Stimulated activated naive CD8-positive, alpha-beta T cell treated with anti-CD3 and anti-CD28 coated beads, Interleukin-15, Interleukin-2, amounts not matched to agents 100 ng/mL and 50 ng/mL, for 24 hours (primary cell): Measurements from ENCODE around the gene DENND4C.
"Not testable (repeated sequence)": the region's sequence is repeated elsewhere in the genome, so short reads cannot be mapped to it uniquely, and the experiment has no call there.

Experiments used
- H3K27ac Mint-ChIP-seq: one replicate; pipeline ENCODE4 v1.8.0; 2021; ENCODE audit warnings: mild to moderate bottlenecking, mixed read lengths
- H3K27me3 Mint-ChIP-seq: one replicate; pipeline ENCODE4 v1.8.0; 2021; ENCODE audit warnings: mixed read lengths
- H3K36me3 Mint-ChIP-seq: one replicate; pipeline ENCODE4 v1.8.0; 2021; ENCODE audit warnings: low read depth, mixed read lengths
- H3K4me1 Mint-ChIP-seq: one replicate; pipeline ENCODE4 v1.8.0; 2021; ENCODE audit warnings: low read depth, mixed read lengths
- H3K4me3 Mint-ChIP-seq: one replicate; pipeline ENCODE4 v1.8.0; 2021; ENCODE audit warnings: mild to moderate bottlenecking, mixed read lengths
- H3K9me3 Mint-ChIP-seq: one replicate; pipeline ENCODE4 v1.8.0; 2021; ENCODE audit warnings: mixed read lengths

DENND4C gene

DNA sequence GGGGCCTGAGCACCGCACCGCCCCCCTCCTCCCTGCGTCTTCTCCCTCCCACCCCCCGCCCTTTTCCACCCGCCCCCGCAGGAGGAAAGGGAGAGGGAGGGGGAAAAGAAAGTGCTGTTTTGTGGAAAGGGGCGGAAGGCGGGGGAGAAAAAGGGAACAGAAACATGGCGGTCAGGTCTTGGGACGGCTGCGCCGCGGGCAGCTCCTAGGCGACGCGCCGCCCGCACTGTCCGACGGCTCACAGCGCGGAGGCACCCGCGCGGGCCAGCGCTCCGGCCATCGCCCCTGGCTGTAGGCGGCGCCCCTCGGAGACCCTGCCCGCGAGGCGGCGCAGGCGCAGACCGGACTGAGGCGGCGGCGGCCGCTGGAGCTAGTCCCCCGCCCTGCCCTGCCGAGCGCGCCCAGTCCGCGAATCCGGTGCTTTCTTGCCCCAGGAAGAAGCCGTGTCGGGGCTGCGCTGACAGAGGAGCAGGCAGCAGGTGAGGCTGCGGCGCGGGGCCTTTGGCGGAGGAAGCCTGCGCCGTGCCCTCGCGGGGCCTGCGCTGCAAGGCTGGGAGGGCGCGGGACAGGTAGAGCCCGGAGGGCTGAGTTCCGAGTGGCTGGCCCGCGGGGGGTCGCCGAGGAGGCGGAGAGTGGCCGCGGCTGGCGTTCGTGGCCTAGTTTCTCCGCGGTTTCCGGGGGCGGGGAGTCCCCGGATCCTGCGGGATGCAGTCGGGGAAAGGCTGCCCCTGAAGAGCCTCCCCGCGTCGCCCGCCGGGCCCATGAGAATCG is at the start of gene DENND4C:
TSS of gene DENND4C (plus strand) at position 339 of the 771 bp plus-strand sequence. CDS start 45,482 bp downstream, outside the sequence.
- Mint-ChIP-seq H3K4me1 (peaks cover 17% of the 10 kb centered on the region), H3K27me3 (no peaks in the 10 kb centered on the region), H3K36me3 (no peaks in the 10 kb centered on the region), H3K27ac (no peak within 1 kb of the TSS), H3K9me3 (no peaks in the 10 kb centered on the region), H3K4me3 (no peak within 1 kb of the TSS)

DNA sequence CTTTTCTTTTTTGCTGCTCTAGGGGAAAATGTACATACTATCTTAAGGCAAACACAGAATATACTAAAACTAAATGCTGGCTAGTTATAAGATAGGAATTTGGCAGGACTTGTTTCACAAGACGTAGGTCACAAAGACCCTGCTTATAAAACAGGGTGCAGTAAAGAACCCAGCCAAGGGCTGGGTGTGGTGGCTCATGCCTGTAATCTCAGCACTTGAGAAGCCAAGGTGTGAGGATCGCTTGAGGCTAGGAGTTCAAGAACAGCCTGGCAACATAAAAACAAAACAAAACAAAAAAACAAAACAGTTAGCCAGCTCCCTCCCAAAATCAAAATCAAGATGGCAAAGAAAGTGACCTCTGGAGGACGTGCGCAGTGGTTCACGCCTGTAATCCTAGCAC is 49.5 kb upstream of the DENND4C start:
- Mint-ChIP-seq H3K27me3 (no peaks in the 10 kb centered on the region), H3K9me3 (no peaks in the 10 kb centered on the region), H3K27ac (no peak overlapping the region)

DNA sequence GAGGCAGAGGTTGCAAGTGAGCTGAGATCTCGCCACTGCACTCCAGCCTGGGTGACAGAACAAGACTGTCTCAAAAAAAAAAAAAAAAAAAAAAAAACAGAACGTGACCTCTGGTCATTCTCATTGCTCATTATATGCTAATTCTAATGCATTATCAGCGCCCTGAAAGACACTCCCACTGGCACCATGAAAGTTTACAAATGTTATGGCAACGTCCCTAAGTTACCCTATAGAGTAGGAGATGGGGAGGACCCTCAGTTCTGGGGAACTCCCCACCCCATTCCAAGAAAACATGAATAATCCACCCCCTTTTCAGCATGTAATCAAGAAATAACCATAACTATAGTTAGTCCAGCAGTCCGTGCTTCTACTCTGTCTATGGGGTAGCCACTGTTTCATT is 48.9 kb upstream of the DENND4C start:
- H3K4me3 Mint-ChIP-seq = no peak overlapping the region
- no peaks in the 10 kb centered on the region for H3K9me3 Mint-ChIP-seq
- peak overlapping the region; percentile 58 for H3K27ac Mint-ChIP-seq
- H3K4me1 Mint-ChIP-seq = peaks cover 49% of the 10 kb centered on the region
- no peaks in the 10 kb centered on the region for H3K27me3 Mint-ChIP-seq
- H3K36me3 Mint-ChIP-seq = no peaks in the 10 kb centered on the region

More for the DNA sequence above, 49.5 kb upstream of the DENND4C start:
- H3K4me3 Mint-ChIP-seq = no peak overlapping the region
- H3K4me1 Mint-ChIP-seq = peaks cover 45% of the 10 kb centered on the region
- H3K36me3 Mint-ChIP-seq = no peaks in the 10 kb centered on the region

DNA sequence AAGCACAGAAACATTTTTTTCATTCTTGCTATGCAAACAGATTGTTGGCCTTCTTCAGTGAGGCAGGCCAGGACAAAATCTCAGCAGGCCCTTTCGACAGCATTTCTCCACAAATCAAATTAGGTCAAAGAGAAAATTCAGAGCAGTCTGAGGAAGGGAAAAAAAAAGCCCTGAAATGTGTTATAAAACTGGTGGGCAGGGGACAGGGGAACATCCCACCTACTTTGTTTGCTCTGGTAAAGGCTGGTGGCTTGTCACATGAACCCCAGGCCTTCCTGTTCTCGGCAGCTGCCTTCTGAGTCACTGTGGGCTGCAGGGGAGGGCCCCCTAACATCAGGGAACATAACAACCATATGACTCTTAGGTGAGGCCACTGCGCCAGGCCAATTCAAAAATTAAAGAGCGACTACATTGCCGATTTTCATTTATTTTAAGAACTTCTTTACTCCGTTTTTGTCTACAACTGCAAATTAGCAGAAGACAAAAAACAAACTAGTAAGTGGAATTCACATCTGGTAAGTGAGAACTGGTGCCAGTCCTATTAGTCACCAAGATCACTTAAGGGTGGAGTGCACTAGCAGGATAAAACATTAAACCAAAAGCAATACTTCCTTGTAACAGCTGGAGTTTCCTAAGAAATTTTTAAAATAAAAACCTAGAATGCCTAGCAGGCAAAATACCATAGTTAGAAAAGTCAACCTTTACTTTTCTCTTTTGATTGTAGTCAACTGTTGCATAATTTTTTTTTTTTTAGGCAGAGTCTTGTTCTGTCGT is 46.2 kb upstream of the DENND4C start:
- Mint-ChIP-seq H3K4me3 (peak overlapping the region; percentile 75), H3K27ac (peak overlapping the region; percentile 84), H3K27me3 (no peaks in the 10 kb centered on the region), H3K36me3 (no peaks in the 10 kb centered on the region), H3K9me3 (no peaks in the 10 kb centered on the region), H3K4me1 (peaks cover 49% of the 10 kb centered on the region)

DNA sequence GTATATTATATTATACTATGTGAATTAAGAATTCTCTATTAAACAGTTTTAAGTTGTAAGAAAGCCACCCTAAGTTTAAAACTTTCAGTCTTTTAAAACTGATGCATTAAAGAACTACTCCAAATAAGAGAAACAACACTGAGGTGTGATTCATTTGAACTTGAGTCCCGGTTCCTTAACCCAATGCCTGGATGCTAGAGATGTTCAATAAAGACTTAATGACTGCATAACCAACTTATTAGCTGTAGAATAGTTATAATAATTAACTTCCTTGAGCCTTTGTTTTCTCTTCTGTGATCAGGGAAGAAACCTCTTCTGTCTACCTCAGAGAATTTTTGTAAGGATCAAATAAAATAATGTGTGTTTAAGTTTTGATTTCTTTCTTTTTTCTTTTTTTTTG is 45.3 kb upstream of the DENND4C start:
- Mint-ChIP-seq H3K27ac (no peak overlapping the region), H3K9me3 (no peaks in the 10 kb centered on the region), H3K36me3 (no peaks in the 10 kb centered on the region), H3K4me1 (peaks cover 49% of the 10 kb centered on the region), H3K4me3 (no peak overlapping the region), H3K27me3 (no peaks in the 10 kb centered on the region)

DNA sequence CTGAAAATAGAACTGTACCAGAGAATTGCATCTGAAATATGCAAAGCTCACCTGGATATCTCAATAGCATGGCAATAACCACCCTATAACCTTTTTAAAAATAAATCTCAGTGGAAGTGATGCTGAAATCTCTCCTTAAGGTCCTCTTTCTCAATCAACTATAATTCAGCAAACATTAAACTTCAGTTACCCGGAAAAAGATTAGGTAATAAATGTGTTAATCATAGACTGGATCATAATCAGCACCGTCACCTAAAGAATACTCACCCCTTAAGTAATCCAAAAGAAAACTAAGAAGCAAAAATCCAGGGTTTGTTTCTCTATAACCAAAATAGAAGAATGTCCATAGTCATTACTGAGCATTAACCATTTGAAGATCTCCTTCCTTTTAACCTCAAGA is 44.3 kb upstream of the DENND4C start:
- no peaks in the 10 kb centered on the region for H3K9me3 Mint-ChIP-seq
- no peak overlapping the region for H3K27ac Mint-ChIP-seq
- H3K36me3 Mint-ChIP-seq = no peaks in the 10 kb centered on the region
- H3K4me3 Mint-ChIP-seq = no peak overlapping the region
- H3K27me3 Mint-ChIP-seq = no peaks in the 10 kb centered on the region
- H3K4me1 Mint-ChIP-seq = peaks cover 45% of the 10 kb centered on the region

DNA sequence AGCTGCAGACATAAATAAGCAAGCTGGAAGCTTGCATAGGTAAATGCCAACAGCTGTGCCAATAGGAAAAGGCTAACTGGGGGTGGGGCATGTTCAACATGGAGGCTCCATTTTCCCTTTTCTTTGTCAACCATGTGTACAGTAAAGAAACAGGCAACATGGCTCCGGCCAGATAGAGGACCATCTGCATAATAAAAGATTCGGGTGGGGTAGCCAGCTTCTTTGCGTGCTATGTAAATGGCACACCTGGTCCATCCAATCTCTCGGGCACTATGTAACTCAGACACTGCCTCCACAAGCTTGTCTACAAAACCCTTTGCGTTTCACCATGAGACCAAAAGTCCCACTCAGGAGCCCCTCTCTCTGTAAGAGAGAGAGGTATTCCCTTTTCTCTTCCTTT is 41.7 kb upstream of the DENND4C start:
- Mint-ChIP-seq H3K4me1 (peaks cover 25% of the 10 kb centered on the region), H3K36me3 (no peaks in the 10 kb centered on the region), H3K9me3 (no peaks in the 10 kb centered on the region)

DNA sequence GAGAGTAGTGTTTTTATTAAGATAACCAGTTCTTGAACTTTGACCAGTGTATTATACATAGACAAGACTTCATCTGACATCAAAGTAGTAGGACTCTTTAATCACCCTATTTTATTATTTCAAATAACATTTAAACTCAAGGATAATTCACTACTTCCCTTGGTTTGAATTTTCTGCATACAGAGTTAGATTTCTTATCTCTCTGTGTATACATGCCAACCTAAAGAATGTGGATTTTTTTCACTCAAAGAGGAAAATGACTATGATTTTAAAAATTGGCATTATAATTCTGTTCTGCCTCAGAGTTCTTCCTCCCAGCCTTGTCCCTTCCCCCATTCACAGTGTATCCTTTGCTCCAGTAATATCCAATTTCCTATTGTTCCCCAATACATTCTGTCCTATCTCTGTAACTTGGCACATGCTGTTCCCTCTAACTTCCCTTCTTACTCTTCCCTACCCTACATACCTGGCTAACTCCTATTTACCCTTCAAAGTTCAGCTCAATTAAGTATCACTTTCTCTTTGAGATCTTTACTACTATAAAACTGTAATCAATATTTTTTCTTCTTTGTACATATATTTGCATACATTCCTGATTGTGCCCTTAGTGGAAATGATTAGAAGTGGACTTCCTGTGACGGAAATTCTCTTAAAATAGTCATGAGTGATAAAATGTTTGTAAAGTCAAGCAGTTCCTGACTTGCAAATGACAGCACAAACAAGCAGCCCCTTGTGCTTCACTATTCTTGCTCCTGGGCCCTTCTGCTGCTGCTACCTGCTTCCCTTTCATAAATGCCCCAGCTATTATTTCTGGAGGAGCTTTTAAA is 38.1 kb upstream of the DENND4C start:
- Mint-ChIP-seq H3K9me3 (no peaks in the 10 kb centered on the region), H3K36me3 (no peaks in the 10 kb centered on the region), H3K27me3 (peaks cover 4% of the 10 kb centered on the region), H3K27ac (no peak overlapping the region), H3K4me1 (peaks cover 4% of the 10 kb centered on the region), H3K4me3 (no peak overlapping the region)

More for the DNA sequence above, 41.7 kb upstream of the DENND4C start:
- Mint-ChIP-seq H3K27me3 (peaks cover 3% of the 10 kb centered on the region), H3K27ac (no peak overlapping the region), H3K4me3 (no peak overlapping the region)

DNA sequence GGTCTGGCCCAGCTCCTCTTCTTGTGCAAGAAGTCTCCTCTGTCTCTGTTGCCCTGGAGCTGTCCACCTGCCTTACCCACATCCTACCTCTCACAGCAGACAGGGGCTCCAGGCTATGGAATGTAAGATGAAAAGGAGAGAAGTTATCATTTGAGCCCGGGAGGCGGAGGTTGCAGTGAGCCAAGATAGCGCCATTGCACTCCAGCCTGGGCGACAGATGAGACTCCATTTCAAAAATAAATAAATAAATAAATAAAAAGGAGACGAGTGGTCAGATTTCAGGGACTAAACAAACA is 37.5 kb upstream of the DENND4C start:
- H3K27me3 Mint-ChIP-seq = peaks cover 4% of the 10 kb centered on the region
- H3K4me3 Mint-ChIP-seq = no peak overlapping the region
- no peaks in the 10 kb centered on the region for H3K36me3 Mint-ChIP-seq
- H3K9me3 Mint-ChIP-seq = no peaks in the 10 kb centered on the region
- H3K27ac Mint-ChIP-seq = no peak overlapping the region
- peaks cover 4% of the 10 kb centered on the region for H3K4me1 Mint-ChIP-seq

DNA sequence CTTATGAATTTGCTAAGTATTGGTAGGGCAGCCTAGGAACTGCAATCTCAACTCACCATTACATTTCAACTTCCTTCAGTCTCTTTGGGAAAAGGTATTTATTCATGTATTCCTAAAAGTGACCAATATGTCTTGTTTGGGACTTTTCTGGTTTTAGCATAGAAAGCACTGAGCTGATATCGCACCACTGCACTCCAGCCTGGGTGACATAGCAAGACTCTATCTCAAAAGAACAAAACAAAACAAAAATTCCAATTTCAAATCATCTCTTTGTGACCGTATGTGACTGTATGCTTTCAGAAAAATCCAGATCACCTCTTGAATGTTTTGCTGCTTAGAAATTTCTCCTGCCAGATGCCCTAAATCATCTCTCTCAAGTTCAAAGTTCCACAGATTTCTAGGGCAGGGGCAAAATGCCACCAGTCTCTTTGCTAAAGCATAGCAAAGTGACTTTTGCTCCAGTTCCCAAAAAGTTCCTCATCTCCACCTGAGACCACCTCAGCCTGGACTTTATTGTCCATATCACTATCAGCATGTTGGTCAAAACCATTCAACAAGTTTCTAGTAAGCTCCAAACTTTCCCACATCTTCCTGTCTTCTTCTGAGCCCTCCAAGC is 37.0 kb upstream of the DENND4C start:
- not testable (repeated sequence) for H3K27ac Mint-ChIP-seq

DNA sequence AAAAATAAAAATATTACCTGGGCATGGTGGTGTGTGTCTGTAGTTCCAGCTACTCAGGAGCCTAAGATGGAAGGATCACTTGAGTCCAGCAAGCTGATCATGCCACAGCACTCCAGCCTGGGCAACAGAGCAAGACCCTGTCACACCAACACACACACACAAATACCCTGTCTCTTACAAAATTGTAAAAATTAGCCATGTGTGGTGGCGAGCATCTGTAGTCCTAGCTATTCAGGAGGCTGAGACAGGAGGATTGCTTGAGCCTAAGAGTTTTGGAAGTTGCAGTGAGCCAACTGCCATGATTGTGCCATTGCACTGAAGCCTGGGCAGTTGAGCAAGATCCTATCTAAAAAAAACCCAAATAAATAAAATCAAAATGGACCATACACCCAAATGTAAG is 32.1 kb upstream of the DENND4C start:
- no peaks in the 10 kb centered on the region for H3K9me3 Mint-ChIP-seq
- no peak overlapping the region for H3K27ac Mint-ChIP-seq
- peaks cover 8% of the 10 kb centered on the region for H3K4me1 Mint-ChIP-seq
- H3K4me3 Mint-ChIP-seq = no peak overlapping the region
- peaks cover 4% of the 10 kb centered on the region for H3K27me3 Mint-ChIP-seq
- H3K36me3 Mint-ChIP-seq = no peaks in the 10 kb centered on the region

More for the DNA sequence above, 37.0 kb upstream of the DENND4C start:
- H3K4me1 Mint-ChIP-seq, H3K27me3 Mint-ChIP-seq, H3K9me3 Mint-ChIP-seq, H3K4me3 Mint-ChIP-seq, H3K36me3 Mint-ChIP-seq: not testable (repeated sequence)

DNA sequence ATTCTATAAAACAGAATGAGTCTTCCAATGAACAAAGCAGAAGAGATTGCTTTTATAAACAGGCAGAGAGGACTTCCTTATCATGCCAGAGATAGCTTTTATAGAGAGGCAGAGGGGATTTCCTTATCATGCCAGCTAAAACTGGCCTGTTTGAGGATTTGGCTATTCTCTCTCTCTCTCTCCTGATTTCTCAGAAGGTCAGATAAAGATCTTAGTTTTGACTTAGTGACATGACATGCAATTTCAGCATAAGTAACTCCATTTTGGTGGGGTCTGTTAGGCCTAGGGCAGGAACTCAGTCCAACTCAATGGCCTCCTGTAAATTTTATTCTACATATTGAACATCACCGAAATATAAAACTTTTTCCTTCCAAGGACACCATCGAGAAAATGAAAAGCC is 31.5 kb upstream of the DENND4C start:
- Mint-ChIP-seq H3K27me3 (no peaks in the 10 kb centered on the region), H3K4me1 (peaks cover 8% of the 10 kb centered on the region), H3K36me3 (no peaks in the 10 kb centered on the region), H3K4me3 (no peak overlapping the region), H3K9me3 (no peaks in the 10 kb centered on the region), H3K27ac (no peak overlapping the region)

DNA sequence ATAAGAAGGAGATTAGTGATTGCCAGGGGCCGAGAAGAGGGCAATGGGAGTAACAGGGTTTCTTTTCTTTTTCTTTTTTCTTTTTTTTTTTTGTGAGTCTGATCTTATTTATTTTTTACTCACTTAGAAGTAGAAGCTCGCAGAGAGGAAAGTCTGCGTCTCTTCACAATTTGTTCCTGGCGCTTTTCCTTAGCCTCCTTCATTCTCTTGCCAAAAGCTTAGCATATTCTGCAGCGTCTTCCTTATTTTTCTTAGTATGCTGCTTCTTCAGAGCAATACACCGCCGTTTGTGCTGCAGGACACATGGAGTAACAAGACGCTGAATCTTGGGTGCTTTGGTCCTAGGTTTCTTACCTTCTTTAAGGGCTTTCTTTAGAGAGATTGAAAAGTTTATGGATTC is 30.3 kb upstream of the DENND4C start:
- Mint-ChIP-seq H3K4me1 (peaks cover 8% of the 10 kb centered on the region), H3K27me3 (no peaks in the 10 kb centered on the region), H3K4me3 (no peak overlapping the region), H3K36me3 (no peaks in the 10 kb centered on the region), H3K9me3 (no peaks in the 10 kb centered on the region), H3K27ac (no peak overlapping the region)

DNA sequence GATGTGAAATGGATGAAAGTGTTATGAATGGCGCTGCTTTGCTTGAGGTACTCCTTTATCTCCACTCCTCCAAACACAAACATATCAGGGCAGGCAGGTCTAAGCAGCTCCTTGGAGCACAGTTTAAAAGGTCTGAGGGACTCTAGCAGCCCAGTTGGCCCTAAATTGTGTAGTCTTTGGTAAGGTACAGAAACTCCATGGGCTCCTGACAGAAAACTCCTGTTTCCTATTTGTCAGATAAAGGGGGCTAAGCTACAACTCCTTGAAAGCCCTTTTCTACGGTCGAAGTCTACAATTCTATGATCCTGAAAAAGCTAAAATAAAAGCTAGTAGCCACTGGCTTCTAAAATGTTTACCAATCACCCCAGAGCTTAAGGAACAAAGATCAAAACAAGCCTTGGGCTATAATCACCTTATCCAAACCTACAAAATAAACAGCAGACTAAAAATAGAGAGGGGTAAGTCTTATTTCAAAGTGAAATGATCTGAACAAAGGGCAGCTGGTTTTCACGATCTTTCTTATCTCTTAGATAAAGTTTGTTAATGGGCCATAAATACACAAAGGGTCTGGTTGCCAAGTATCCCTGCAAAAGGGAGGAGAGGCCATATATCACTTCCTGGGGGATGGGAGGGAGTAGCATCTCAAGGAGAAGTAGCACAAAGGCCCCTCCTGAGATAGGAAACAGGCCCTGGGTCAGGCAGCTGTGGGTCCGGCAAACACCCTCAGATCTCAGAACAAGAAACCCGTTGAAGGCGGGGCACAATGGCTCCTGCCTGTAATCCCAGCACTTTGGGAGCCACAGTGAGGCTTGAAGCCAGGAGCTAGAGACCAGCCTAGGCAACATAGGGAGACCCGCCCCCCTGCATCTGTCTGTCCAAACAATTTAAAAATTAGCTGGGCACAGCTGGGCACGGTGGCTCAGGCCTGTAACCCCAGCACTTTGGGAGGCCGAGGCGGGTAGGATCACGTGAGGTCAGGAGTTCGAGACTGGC is 28.3 kb upstream of the DENND4C start:
- Mint-ChIP-seq H3K4me1 (peaks cover 8% of the 10 kb centered on the region), H3K4me3 (no peak overlapping the region), H3K9me3 (no peaks in the 10 kb centered on the region), H3K36me3 (no peaks in the 10 kb centered on the region), H3K27me3 (no peaks in the 10 kb centered on the region), H3K27ac (no peak overlapping the region)
